H9 (cell line): Measurements from ENCODE around the gene TBC1D7. TPM values are rescaled to one million over a fixed set of nuclear protein-coding genes. Genes with fewer than 3 reads are reported as not detected.

Source experiments
- DNase-seq: peaks from one replicate; pipeline ENCODE4 v3.0.0-alpha.2; 2017
- H2AFZ ChIP-seq: one replicate; pipeline ENCODE4 v1.6.1; 2013; ENCODE audit warnings: mild to moderate bottlenecking, low read length, control low read depth, moderate library complexity
- H2AK5ac ChIP-seq: 2 replicates; pipeline ENCODE4 v1.6.1; 2013; ENCODE audit warnings: low read length, control low read depth, mixed read lengths; ENCODE audit not compliant: insufficient read length
- H2BK120ac ChIP-seq: one replicate; pipeline ENCODE4 v1.6.1; 2013; ENCODE audit warnings: low read depth, mild to moderate bottlenecking, low read length, control low read depth, inconsistent platforms; ENCODE audit not compliant: poor library complexity, severe bottlenecking
- H2BK12ac ChIP-seq: 2 replicates; pipeline ENCODE4 v1.6.1; 2013; ENCODE audit warnings: low read length, control low read depth, mixed read lengths, low read depth; ENCODE audit not compliant: insufficient read length
- H2BK15ac ChIP-seq: 2 replicates; pipeline ENCODE4 v1.6.1; 2013; ENCODE audit warnings: low read depth, low read length, control low read depth
- H2BK20ac ChIP-seq: one replicate; pipeline ENCODE4 v1.6.1; 2013; ENCODE audit warnings: low read depth, mild to moderate bottlenecking, low read length, control low read depth, inconsistent platforms; ENCODE audit not compliant: poor library complexity, severe bottlenecking
- H2BK5ac ChIP-seq: 2 replicates; pipeline ENCODE4 v1.6.1; 2013; ENCODE audit warnings: low read length, control low read depth, mixed read lengths; ENCODE audit not compliant: insufficient read length
- H3K14ac ChIP-seq: 2 replicates; pipeline ENCODE4 v1.6.1; 2013; ENCODE audit warnings: low read length, control low read depth; ENCODE audit not compliant: insufficient read depth
- H3K18ac ChIP-seq: 2 replicates; pipeline ENCODE4 v1.6.1; 2013; ENCODE audit warnings: low read depth, mild to moderate bottlenecking, mixed read lengths, low read length, control low read depth; ENCODE audit not compliant: insufficient read length
- H3K23ac ChIP-seq: 2 replicates; pipeline ENCODE4 v1.6.1; 2013; ENCODE audit warnings: low read length, control low read depth, mixed read lengths, low read depth; ENCODE audit not compliant: insufficient read length
- H3K23me2 ChIP-seq: 2 replicates; pipeline ENCODE4 v1.6.1; 2013; ENCODE audit warnings: low read depth, mild to moderate bottlenecking, mixed read lengths, low read length, control low read depth; ENCODE audit not compliant: insufficient read length, poor library complexity, severe bottlenecking
- H3K27ac ChIP-seq: 2 replicates; pipeline ENCODE4 v1.5.1; 2013; ENCODE audit warnings: low read length, control low read depth, mixed read lengths, low read depth; ENCODE audit not compliant: insufficient read length
- H3K27me3 ChIP-seq: 2 replicates; pipeline ENCODE4 v1.6.1; 2013; ENCODE audit warnings: low read length, control low read depth, inconsistent platforms; ENCODE audit not compliant: insufficient read depth
- H3K4ac ChIP-seq: 2 replicates; pipeline ENCODE4 v1.6.1; 2013; ENCODE audit warnings: low read depth, mild to moderate bottlenecking, control low read depth, inconsistent platforms, low read length, moderate library complexity
- H3K4me1 ChIP-seq: 2 replicates; pipeline ENCODE4 v1.6.1; 2013; ENCODE audit warnings: low read length, control low read depth, inconsistent platforms; ENCODE audit not compliant: insufficient read depth
- H3K4me2 ChIP-seq: 2 replicates; pipeline ENCODE4 v1.6.1; 2013; ENCODE audit warnings: low read length, control low read depth, mixed read lengths; ENCODE audit not compliant: insufficient read length, insufficient read depth
- H3K56ac ChIP-seq: 2 replicates; pipeline ENCODE4 v1.6.1; 2013; ENCODE audit warnings: low read depth, mild to moderate bottlenecking, mixed read lengths, low read length, control low read depth; ENCODE audit not compliant: insufficient read length
- H3K79me1 ChIP-seq: 2 replicates; pipeline ENCODE4 v1.6.1; 2013; ENCODE audit warnings: low read depth, mild to moderate bottlenecking, moderate library complexity, low read length, control low read depth, inconsistent platforms; ENCODE audit not compliant: insufficient read depth, poor library complexity, severe bottlenecking
- H3K79me2 ChIP-seq: 2 replicates; pipeline ENCODE4 v1.6.1; 2013; ENCODE audit warnings: low read length, control low read depth, inconsistent platforms; ENCODE audit not compliant: insufficient read depth
- H3K9ac ChIP-seq: 2 replicates; pipeline ENCODE4 v1.6.1; 2013; ENCODE audit warnings: low read length, control low read depth, mixed read lengths; ENCODE audit not compliant: insufficient read length; ENCODE audit errors: extremely low read depth
- H3K9me3 ChIP-seq: one replicate; pipeline ENCODE4 v1.6.1; 2013; ENCODE audit warnings: low read depth, low read length, inconsistent platforms; ENCODE audit not compliant: control insufficient read depth
- H3T11ph ChIP-seq: one replicate; pipeline ENCODE4 v1.6.1; 2013; ENCODE audit warnings: mild to moderate bottlenecking, low read length, control low read depth, inconsistent platforms
- H4K20me1 ChIP-seq: one replicate; pipeline ENCODE4 v1.6.1; 2013; ENCODE audit not compliant: control insufficient read depth, insufficient read length, insufficient read depth
- H4K5ac ChIP-seq: 2 replicates; pipeline ENCODE4 v1.6.1; 2013; ENCODE audit warnings: low read depth, mild to moderate bottlenecking, mixed read lengths, low read length, control low read depth; ENCODE audit not compliant: insufficient read length
- H4K8ac ChIP-seq: replicated peaks from 2 replicates; pipeline ENCODE4 v1.6.1; 2013; ENCODE audit warnings: low read length, control low read depth, mixed read lengths, low read depth; ENCODE audit not compliant: insufficient read length
- H4K91ac ChIP-seq: 2 replicates; pipeline ENCODE4 v1.6.1; 2013; ENCODE audit warnings: low read depth, mild to moderate bottlenecking, moderate library complexity, mixed read lengths, low read length, control low read depth; ENCODE audit not compliant: insufficient read length
- H3K27ac Mint-ChIP-seq, 3 experiments: 2 replicates in 2 of 3; 3 replicates in 1 of 3; pipeline ENCODE4 v1.8.0; 2020 to 2021; ENCODE audit warnings: mixed read lengths in 3 of 3, mild to moderate bottlenecking in 1 of 3, moderate library complexity in 1 of 3
- H3K27me3 Mint-ChIP-seq: 2 replicates; pipeline ENCODE4 v1.8.0; 2021; ENCODE audit warnings: low read depth, mild to moderate bottlenecking, moderate library complexity, mixed read lengths
- H3K36me3 Mint-ChIP-seq, 3 experiments: 2 replicates in 2 of 3; 3 replicates in 1 of 3; pipeline ENCODE4 v1.8.0; 2020 to 2021; ENCODE audit warnings: low read depth in 3 of 3, mixed read lengths in 3 of 3; ENCODE audit not compliant: insufficient read depth in 1 of 3
- H3K4me1 Mint-ChIP-seq, 2 experiments: 2 replicates each; pipeline ENCODE4 v1.8.0; 2020; ENCODE audit warnings: mixed read lengths in 2 of 2
- H3K4me3 Mint-ChIP-seq, 2 experiments: 2 replicates in 1 of 2; 3 replicates in 1 of 2; pipeline ENCODE4 v1.8.0; 2020 to 2021; ENCODE audit warnings: mild to moderate bottlenecking in 2 of 2, mixed read lengths in 2 of 2, moderate library complexity in 1 of 2
- H3K9me3 Mint-ChIP-seq, 2 experiments: 2 replicates in 1 of 2; 3 replicates in 1 of 2; pipeline ENCODE4 v1.8.0; 2020; ENCODE audit warnings: mild to moderate bottlenecking in 2 of 2, mixed read lengths in 2 of 2, moderate library complexity in 1 of 2
- WGBS: extraction: QIAGEN DNeasy Blood & Tissue Kit; methylation state at CpG from one replicate; pipeline ENCODE4 v1.1.7; 2013; ENCODE audit warnings: missing lambda C conversion rate, low lambda C conversion rate, mixed read lengths; ENCODE audit not compliant: insufficient read length; ENCODE audit errors: extremely low coverage; 5-methylcytosine and 5-hydroxymethylcytosine counted together
- total RNA-seq: library from RNA; stranded (reverse); gene quantifications from 2 replicates; pipeline ENCODE4 v1.2.1, GENCODE V29; 2021
- TF ChIP-seq, protein P1 (sequence below): fragments of 200-600 bp; sonication (generic); conservative IDR thresholded peaks from 3 replicates; pipeline ENCODE4 v1.8.0; 2021; ENCODE audit warnings: antibody characterized with exemption, mild to moderate bottlenecking

TBC1D7 gene
- total RNA-seq, 1 experiment from 2014 or later = 33.9 TPM

- no peaks in the 10 kb centered on the region for H3K9me3 ChIP-seq
- no peaks in the 10 kb centered on the region for H3K79me2 ChIP-seq
- H3K56ac ChIP-seq = no peak overlapping the region
- H3K23me2 ChIP-seq = no peaks in the 10 kb centered on the region
- no peak overlapping the region for H2AK5ac ChIP-seq
- no peak overlapping the region for H3T11ph ChIP-seq
- no peak overlapping the region for H2BK12ac ChIP-seq
- no peak overlapping the region for H3K4me3 Mint-ChIP-seq
- H2BK20ac ChIP-seq = no peak overlapping the region
- no peaks in the 10 kb centered on the region for H3K27me3 Mint-ChIP-seq
- H3K79me1 ChIP-seq = no peaks in the 10 kb centered on the region
- no peak overlapping the region for H3K27ac ChIP-seq
- no peak overlapping the region for H4K91ac ChIP-seq
- H3K4ac ChIP-seq = no peak overlapping the region
- H3K27ac Mint-ChIP-seq = no peak overlapping the region
- no peak overlapping the region for H2BK120ac ChIP-seq
- H3K23ac ChIP-seq = no peak overlapping the region
- TF ChIP-seq, protein P1, sequence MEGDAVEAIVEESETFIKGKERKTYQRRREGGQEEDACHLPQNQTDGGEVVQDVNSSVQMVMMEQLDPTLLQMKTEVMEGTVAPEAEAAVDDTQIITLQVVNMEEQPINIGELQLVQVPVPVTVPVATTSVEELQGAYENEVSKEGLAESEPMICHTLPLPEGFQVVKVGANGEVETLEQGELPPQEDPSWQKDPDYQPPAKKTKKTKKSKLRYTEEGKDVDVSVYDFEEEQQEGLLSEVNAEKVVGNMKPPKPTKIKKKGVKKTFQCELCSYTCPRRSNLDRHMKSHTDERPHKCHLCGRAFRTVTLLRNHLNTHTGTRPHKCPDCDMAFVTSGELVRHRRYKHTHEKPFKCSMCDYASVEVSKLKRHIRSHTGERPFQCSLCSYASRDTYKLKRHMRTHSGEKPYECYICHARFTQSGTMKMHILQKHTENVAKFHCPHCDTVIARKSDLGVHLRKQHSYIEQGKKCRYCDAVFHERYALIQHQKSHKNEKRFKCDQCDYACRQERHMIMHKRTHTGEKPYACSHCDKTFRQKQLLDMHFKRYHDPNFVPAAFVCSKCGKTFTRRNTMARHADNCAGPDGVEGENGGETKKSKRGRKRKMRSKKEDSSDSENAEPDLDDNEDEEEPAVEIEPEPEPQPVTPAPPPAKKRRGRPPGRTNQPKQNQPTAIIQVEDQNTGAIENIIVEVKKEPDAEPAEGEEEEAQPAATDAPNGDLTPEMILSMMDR = no peak
- no CpG with 5 or more reads among the region's 13 CpGs for WGBS
- H3K4me1 Mint-ChIP-seq = peaks cover 0 to 3% of the 10 kb centered on the region in 2 experiments; a peak in 1 of 4 replicates
- no peak overlapping the region for H3K4me2 ChIP-seq
- H3K4me1 ChIP-seq = no peaks in the 10 kb centered on the region
- no peak for DNase-seq
- H4K5ac ChIP-seq = no peak overlapping the region
- H3K9ac ChIP-seq = no peak overlapping the region
- peaks cover 0 to 1% of the 10 kb centered on the region in 2 experiments; a peak in 1 of 5 replicates for H3K9me3 Mint-ChIP-seq
- no peak overlapping the region for H3K14ac ChIP-seq
- H4K20me1 ChIP-seq = no peaks in the 10 kb centered on the region
- peaks cover 30 to 67% (median 61%) of the 10 kb centered on the region in 3 experiments; a peak in 6 of 7 replicates for H3K36me3 Mint-ChIP-seq
- no peak overlapping the region for H3K18ac ChIP-seq
- H2BK5ac ChIP-seq = no peak overlapping the region
- H4K8ac ChIP-seq = no peak overlapping the region
- no peaks in the 10 kb centered on the region for H3K27me3 ChIP-seq
- no peak overlapping the region for H2BK15ac ChIP-seq
- no peak overlapping the region for H2AFZ ChIP-seq
Observed at GRCh38 chr6:13294499-13295069, 33.8 kb downstream of the TBC1D7 start.
